Motor neuron (in vitro differentiated cells): ENCODE data around the gene IMPDH2. TPM values are rescaled to one million over a fixed set of nuclear protein-coding genes. Genes with fewer than 3 reads are reported as not detected.

ENCODE experiments used
- ATAC-seq, 8 experiments: fragments of 200-7000 bp; cut with Tn5 transposase; replicated peaks in 6 of 8; 2 replicates each; pipeline ENCODE4 v1.8.0; 2021; ENCODE audit warnings: mild to moderate bottlenecking in 8 of 8, moderate library complexity in 8 of 8
- H3K27ac ChIP-seq, 2 donors: fragments of 250-450 bp; sonication (Bioruptor Pico); 2 replicates each; pipeline ENCODE4 v1.9.0; 2021; ENCODE audit warnings: antibody characterized with exemption in 2 of 2, mild to moderate bottlenecking in 2 of 2, moderate library complexity in 1 of 2
- H3K4me1 ChIP-seq, 2 donors: fragments of 250-450 bp; sonication (Bioruptor Pico); replicated peaks in 1 of 2; 2 replicates each; pipeline ENCODE4 v1.6.1; 2021; ENCODE audit warnings: antibody characterized with exemption in 2 of 2, mild to moderate bottlenecking in 2 of 2, moderate library complexity in 1 of 2
- H3K4me3 ChIP-seq, 5 donors: fragments of 250-450 bp; sonication (Bioruptor Pico); 2 replicates each; pipeline ENCODE4 v1.9.0; 2021; ENCODE audit warnings: antibody characterized with exemption in 5 of 5, mild to moderate bottlenecking in 5 of 5, moderate library complexity in 4 of 5
- WGBS, 10 experiments: fragments of 450-650 bp; shearing (Covaris generic); methylation state at CpG; one replicate each; pipeline ENCODE4 v1.0.0; 2022; 5-methylcytosine and 5-hydroxymethylcytosine counted together
- in situ Hi-C, 9 experiments: fragments of 400-800 bp; cut with MboI; loops; one replicate each; pipeline ENCODE4 v1.15.0; 2021; ENCODE audit warnings: low sequenced_read_pairs in 9 of 9, low pct_unique_long_range_greater_than_20kb in 2 of 9; ENCODE audit not compliant: unreplicated experiment in 9 of 9
- total RNA-seq, 8 experiments: library from RNA; unstranded; fragments of 300-600 nt; gene quantifications; 2 replicates each; pipeline versions ENCODE4 v1.2.3 to v1.2.4, GENCODE V29; 2022

IMPDH2 gene
- total RNA-seq, 8 experiments from 2014 or later = 175 to 414 (median 331) TPM

DNA sequence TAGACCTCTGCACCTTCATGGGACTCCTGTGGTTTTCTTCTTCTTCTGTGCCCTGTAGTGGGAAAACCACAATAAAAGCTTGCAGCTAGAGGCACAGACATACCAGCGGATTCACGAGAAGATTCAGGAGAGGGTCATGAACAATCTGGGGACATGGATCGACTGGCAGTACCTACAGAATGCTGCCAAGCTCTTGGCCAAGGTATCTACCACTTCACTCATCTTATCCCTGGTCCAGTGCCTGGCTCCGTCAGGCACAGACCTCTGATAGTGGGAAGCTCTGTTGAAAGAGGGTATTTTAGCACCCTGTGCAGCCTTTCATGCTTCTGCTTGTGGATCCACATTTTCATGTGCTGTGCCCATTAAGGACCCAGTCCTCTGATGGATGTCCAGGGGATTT, 48.9 kb downstream of the IMPDH2 start:
- no peak for ATAC-seq
- Histone ChIP-seq H3K27ac (no peak overlapping the region), H3K4me1 (no peaks in the 10 kb centered on the region), H3K4me3 (no peak overlapping the region)
- in situ Hi-C loops = loop anchor here in 2 of 9 experiments (10.0 to 25.0 kb wide), 2 partner anchors 457 to 465 kb away; partner anchors contain the start of gene NICN1 (in 1 of the 2)
- WGBS, 10 experiments = 60 to 100% (median 93%) methylated on average over 1 to 3 of the region's 4 CpGs; no CpG with 5 or more reads in 6 of the 10 experiments

DNA sequence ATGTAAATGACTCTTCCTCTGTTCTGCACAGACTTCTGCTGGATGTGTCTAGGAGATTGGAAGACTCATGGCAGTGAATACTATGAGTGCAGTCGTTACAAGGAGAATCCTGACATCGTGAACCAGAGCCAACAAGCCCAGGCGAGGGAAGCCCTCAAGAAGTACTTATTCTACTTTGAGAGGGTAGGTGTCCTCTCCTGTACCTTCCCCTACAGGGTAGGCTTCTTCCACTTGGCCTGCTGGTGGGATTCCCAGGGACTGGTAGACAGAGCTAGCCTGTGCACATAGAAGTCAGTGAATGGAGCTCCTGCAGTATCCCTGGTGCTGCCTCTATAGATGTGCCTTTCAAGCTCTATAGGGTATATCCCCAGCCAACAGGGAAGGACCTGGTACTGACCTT, 49.7 kb downstream of the IMPDH2 start:
- H3K4me3 ChIP-seq = no peak overlapping the region
- 77 to 100% (median 95%) methylated on average over 1 to 3 of the region's 3 CpGs; no CpG with 5 or more reads in 7 of the 10 experiments for WGBS, 10 experiments
- in situ Hi-C loops = loop anchor here in 1 of 9 experiments (25.0 kb wide), 1 partner anchor 458 kb away; the partner anchor contains the start of gene NICN1
- ATAC-seq = no peak
- H3K27ac ChIP-seq = no peak overlapping the region
- H3K4me1 ChIP-seq = no peaks in the 10 kb centered on the region

Other genes starting within 250 kb of the IMPDH2 start
- gene PRKAR2A, start 181.5 kb downstream of the IMPDH2 start, total RNA-seq = 10 to 100 TPM; 20.2 to 51.9 (median 41.5) TPM
- gene SLC25A20, start 130.5 kb downstream of the IMPDH2 start, total RNA-seq = 10 to 100 TPM in 7 of 8 experiments, 1 to 10 TPM in 1; 7.8 to 22.6 (median 17.9) TPM
- gene ARIH2, start 110.6 kb downstream of the IMPDH2 start, total RNA-seq = 100 to 1,000 TPM in 2 of 8 experiments, 10 to 100 TPM in 6; 42.4 to 111 (median 68.1) TPM
- 10 to 100 TPM in 7 of 8 experiments, 1 to 10 TPM in 1; 4.9 to 94.0 (median 29.6) TPM for gene P4HTM, start 39.2 kb downstream of the IMPDH2 start, total RNA-seq
- gene WDR6, start 22.0 kb downstream of the IMPDH2 start, total RNA-seq = 100 to 1,000 TPM in 5 of 8 experiments, 10 to 100 TPM in 3; 52.2 to 209 (median 110) TPM
- 10 to 100 TPM; 13.9 to 56.7 (median 26.2) TPM for gene DALRD3, start 10.8 kb downstream of the IMPDH2 start, total RNA-seq
- 100 to 1,000 TPM in 2 of 8 experiments, 10 to 100 TPM in 6; 36.3 to 102 (median 70.3) TPM for gene NDUFAF3, start 7.3 kb downstream of the IMPDH2 start, total RNA-seq
- gene QRICH1, start 64.7 kb upstream of the IMPDH2 start, total RNA-seq = 10 to 100 TPM; 41.4 to 95.3 (median 71.4) TPM
- 100 to 1,000 TPM; 121 to 354 (median 195) TPM for gene QARS1, start 75.4 kb upstream of the IMPDH2 start, total RNA-seq
- gene USP19, start 91.4 kb upstream of the IMPDH2 start, total RNA-seq = 10 to 100 TPM; 29.9 to 64.7 (median 36.3) TPM
- 100 to 1,000 TPM in 4 of 8 experiments, 10 to 100 TPM in 4; 26.3 to 559 (median 110) TPM for gene LAMB2, start 103.7 kb upstream of the IMPDH2 start, total RNA-seq
- gene CCDC71, start 136.9 kb upstream of the IMPDH2 start, total RNA-seq = 10 to 100 TPM; 18.1 to 34.1 (median 25.2) TPM
- gene KLHDC8B, start 142.2 kb upstream of the IMPDH2 start, total RNA-seq = 10 to 100 TPM; 18.5 to 83.7 (median 37.7) TPM
- 10 to 100 TPM in 1 of 8 experiments, 1 to 10 TPM in 7; 1.7 to 12.6 (median 5.0) TPM for gene C3orf62, start 247.8 kb upstream of the IMPDH2 start, total RNA-seq